SK-N-DZ (cell line): ENCODE data around the gene CCL1. TPM values are rescaled to one million over a fixed set of nuclear protein-coding genes. Genes with fewer than 3 reads are reported as not detected.

ENCODE experiments used
- DNase-seq: peaks from one replicate; pipeline ENCODE4 v3.0.0-alpha.2; 2015; ENCODE audit warnings: low spot score
- polyA plus RNA-seq, 2 experiments: library from polyadenylated mRNA; depleted of rRNA; stranded (reverse); fragments of >200 nt; gene quantifications; 2 replicates each; pipeline ENCODE4 v1.2.3, GENCODE V29; 2014

Gene CCL1
- not detected in 2 replicates for polyA plus RNA-seq (2014; cell fraction: cytosol; rRNA removed)
- not detected in 2 replicates for polyA plus RNA-seq (2014; cell fraction: nucleus; rRNA removed)

- DNase-seq, result no peak
These were observed at the start of gene CCL1 for GRCh38 chr17:34363183-34363661. Gene CCL1 (minus strand): TSS chr17:34363233. CDS start chr17:34363161, 72 bp downstream.

GRCh38 chr17:34412534-34412933 lies 49.5 kb upstream of the CCL1 start:
- DNase-seq, result no peak

GRCh38 chr17:34411646-34412421 lies 48.8 kb upstream of the CCL1 start:
- DNase-seq, result no peak

GRCh38 chr17:34409352-34409751 lies 46.3 kb upstream of the CCL1 start:
- no peak for DNase-seq

GRCh38 chr17:34408439-34408838 lies 45.4 kb upstream of the CCL1 start:
- no peak for DNase-seq

GRCh38 chr17:34406226-34406625 lies 43.2 kb upstream of the CCL1 start:
- no peak for DNase-seq

- DNase-seq, result no peak
These were observed 40.0 kb upstream of the CCL1 start for GRCh38 chr17:34403006-34403405.

GRCh38 chr17:34401165-34401564 lies 38.1 kb upstream of the CCL1 start:
- no peak for DNase-seq

- DNase-seq, result no peak
These were observed 37.4 kb upstream of the CCL1 start for GRCh38 chr17:34400301-34400931.

- DNase-seq, result no peak
These were observed 36.7 kb upstream of the CCL1 start for GRCh38 chr17:34399725-34400124.

GRCh38 chr17:34398990-34399389 lies 36.0 kb upstream of the CCL1 start:
- no peak for DNase-seq

- no peak for DNase-seq
These were observed 34.2 kb upstream of the CCL1 start for GRCh38 chr17:34397265-34397664.

- DNase-seq, result no peak
These were observed 30.4 kb upstream of the CCL1 start for GRCh38 chr17:34393401-34393800.

- DNase-seq, result no peak
These were observed 28.2 kb upstream of the CCL1 start for GRCh38 chr17:34391241-34391640.

- no peak for DNase-seq
These were observed 27.6 kb upstream of the CCL1 start for GRCh38 chr17:34390649-34391048.

- DNase-seq, result no peak
These were observed 26.2 kb upstream of the CCL1 start for GRCh38 chr17:34389126-34389750.

- no peak for DNase-seq
These were observed 24.5 kb upstream of the CCL1 start for GRCh38 chr17:34387566-34387965.

- no peak for DNase-seq
These were observed 23.9 kb upstream of the CCL1 start for GRCh38 chr17:34386697-34387550.

- no peak for DNase-seq
These were observed 23.3 kb upstream of the CCL1 start for GRCh38 chr17:34386343-34386696.

- DNase-seq, result no peak
These were observed 22.0 kb upstream of the CCL1 start for GRCh38 chr17:34384822-34385605.

GRCh38 chr17:34384271-34384670 lies 21.2 kb upstream of the CCL1 start:
- DNase-seq, result no peak
